Measurements from ENCODE around the gene RELT. TPM values are rescaled to one million over a fixed set of nuclear protein-coding genes. Genes with fewer than 3 reads are reported as not detected.

RELT gene
- total RNA-seq, 2 experiments from 2014 or later, result 21.5 to 30.8 TPM

GRCh38 chr11:73395297-73396208 is 19.4 kb downstream of the RELT start:
- no peak overlapping the region for H3K4me2 ChIP-seq (ENCODE audit: low read length)
- POLR2A ChIA-PET, result interaction anchor here (0.5 to 0.7 kb wide), 2 partner anchors 11 to 18 kb away, joined by 3 read pairs; no protein-coding TSS in a partner anchor
- H3K36me3 ChIP-seq (ENCODE audit: insufficient read depth, low read length), result peaks cover 54% of the 10 kb centered on the region; the same call in 1 of the 2 replicates
- H3K9me3 ChIP-seq (ENCODE audit: low read length), result no peaks in the 10 kb centered on the region
- no peaks in the 10 kb centered on the region for H3K79me2 ChIP-seq (ENCODE audit: insufficient read depth, low read depth, low read length)
- no peak overlapping the region for H3K4me3 ChIP-seq (ENCODE audit: low read depth, low read length, poor library complexity, severe bottlenecking)
- H3K9me2 ChIP-seq (ENCODE audit: insufficient read depth, low read length), result no peaks in the 10 kb centered on the region
- H3K27ac ChIP-seq (ENCODE audit: low read depth, low read length, poor library complexity, severe bottlenecking), result no peak overlapping the region
- no peaks in the 10 kb centered on the region for H3K4me1 ChIP-seq (ENCODE audit: insufficient read depth, low read length, poor library complexity, severe bottlenecking)
- DNase-seq (ENCODE audit: low spot score), result no peak
- no peak for TF ChIP-seq CTCF (conservative IDR thresholded peaks at IDR 0.05; ENCODE audit: low read length)
- no peak for TF ChIP-seq EZH2phosphoT487 (IDR thresholded peaks at IDR 0.05; ENCODE audit: borderline replicate concordance, low read depth, low read length)
- intact Hi-C loops (cut with micrococcal nuclease; ENCODE audit: unreplicated experiment), result no loop called here
- no peak overlapping the region for H2AFZ ChIP-seq (ENCODE audit: low read length)
- H4K20me1 ChIP-seq (ENCODE audit: insufficient read depth, low read length), result no peaks in the 10 kb centered on the region
- BruUV-seq (replicated peaks), result TSS peak; percentile 13
- CTCF ChIA-PET (ENCODE audit: unreplicated experiment), result interaction anchor here (1.2 kb wide), 1 partner anchor 44 kb away, joined by 4 read pairs; no protein-coding TSS in a partner anchor

GRCh38 chr11:73396251-73396930 is 20.2 kb downstream of the RELT start:
- no peak for DNase-seq (ENCODE audit: low spot score)
- ChIA-PET POLR2A (interaction anchor here (0.5 to 0.7 kb wide), 2 partner anchors 10 to 19 kb away, joined by 3 read pairs; no protein-coding TSS in a partner anchor), CTCF (ENCODE audit: unreplicated experiment) (interaction anchor here (1.2 kb wide), 1 partner anchor 45 kb away, joined by 4 read pairs; no protein-coding TSS in a partner anchor)
- Histone ChIP-seq H3K4me1 (ENCODE audit: insufficient read depth, low read length, poor library complexity, severe bottlenecking) (no peaks in the 10 kb centered on the region), H4K20me1 (ENCODE audit: insufficient read depth, low read length) (no peaks in the 10 kb centered on the region), H3K9me2 (ENCODE audit: insufficient read depth, low read length) (no peaks in the 10 kb centered on the region), H2AFZ (ENCODE audit: low read length) (no peak overlapping the region), H3K9me3 (ENCODE audit: low read length) (no peaks in the 10 kb centered on the region), H3K36me3 (ENCODE audit: insufficient read depth, low read length) (peaks cover 46% of the 10 kb centered on the region; the same call in 1 of the 2 replicates), H3K27ac (ENCODE audit: low read depth, low read length, poor library complexity, severe bottlenecking) (no peak overlapping the region), H3K79me2 (ENCODE audit: insufficient read depth, low read depth, low read length) (no peaks in the 10 kb centered on the region), H3K4me2 (ENCODE audit: low read length) (no peak overlapping the region), H3K4me3 (ENCODE audit: low read depth, low read length, poor library complexity, severe bottlenecking) (no peak overlapping the region)
- BruUV-seq (replicated peaks), result no TSS peak
- TF ChIP-seq EZH2phosphoT487 (IDR thresholded peaks at IDR 0.05; ENCODE audit: borderline replicate concordance, low read depth, low read length) (no peak), CTCF (conservative IDR thresholded peaks at IDR 0.05; ENCODE audit: low read length) (no peak)
- intact Hi-C loops (cut with micrococcal nuclease; ENCODE audit: unreplicated experiment), result no loop called here
